Left lobe of liver (tissue), 2 donors: ENCODE results near the gene KSR2. TPM values are rescaled to one million over a fixed set of nuclear protein-coding genes. Genes with fewer than 3 reads are reported as not detected.
"Not testable (repeated sequence)": the region's sequence is repeated elsewhere in the genome, so short reads cannot be mapped to it uniquely, and the experiment has no call there.

Experiments
- ATAC-seq: fragments of 200-7000 bp; cut with Tn5 transposase; one replicate; pipeline ENCODE4 v1.9.1; 2020; ENCODE audit warnings: mild to moderate bottlenecking, moderate library complexity
- DNase-seq: peaks from one replicate; pipeline ENCODE4 v3.0.0-alpha.2; 2020; ENCODE audit warnings: low spot score
- total RNA-seq: library from RNA; stranded (reverse); gene quantifications from one replicate; pipeline ENCODE4 v1.2.1, GENCODE V29; 2021
- donor health status: DM: no; HTN: no; CAD: no; lungs with moderate emphysema.
- donor health status: DM: no; HTN: yes; CAD: no.

Gene KSR2
- total RNA-seq, 1 donor from 2014 or later = 0.03 TPM

DNA sequence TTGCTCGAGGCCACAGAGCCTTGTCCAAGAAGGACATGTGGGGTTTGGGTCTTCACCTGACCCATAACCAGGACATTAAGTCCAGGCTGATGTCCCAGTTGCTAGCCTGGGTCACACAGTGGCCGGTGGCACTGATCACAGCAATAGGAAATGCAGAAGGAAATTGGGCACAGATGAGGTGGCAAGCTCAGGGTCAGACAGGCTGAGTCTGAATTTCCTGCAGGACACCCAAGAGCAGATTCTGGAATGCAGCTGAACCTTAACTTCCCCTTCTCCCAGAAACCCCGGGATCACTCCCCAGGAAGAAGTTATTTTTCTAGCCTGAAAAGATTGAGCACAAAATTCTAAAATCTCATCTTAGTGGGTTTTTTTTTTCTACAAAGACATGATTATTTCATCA lies 199.9 kb downstream of the KSR2 start:
- ATAC-seq = no peak
- DNase-seq = no peak

DNA sequence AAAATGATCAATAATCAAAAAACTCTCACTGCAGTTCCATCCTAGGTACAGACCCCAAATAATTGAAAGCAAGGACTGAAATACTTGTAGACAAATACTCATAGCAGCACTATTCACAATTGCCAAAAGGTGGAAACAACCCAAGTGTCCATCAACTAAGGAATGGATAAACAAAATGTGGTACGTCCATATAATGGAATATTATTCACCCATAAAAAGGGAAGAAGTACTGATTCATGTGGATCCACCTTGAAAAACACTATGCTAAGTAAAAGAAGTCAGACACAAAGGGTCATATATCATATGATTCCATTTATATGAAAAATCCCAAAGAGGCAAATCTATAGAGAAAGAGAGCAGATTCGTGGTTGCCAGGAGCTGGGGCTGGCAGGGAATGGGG lies 202.8 kb downstream of the KSR2 start:
- ATAC-seq = no peak
- DNase-seq = no peak

DNA sequence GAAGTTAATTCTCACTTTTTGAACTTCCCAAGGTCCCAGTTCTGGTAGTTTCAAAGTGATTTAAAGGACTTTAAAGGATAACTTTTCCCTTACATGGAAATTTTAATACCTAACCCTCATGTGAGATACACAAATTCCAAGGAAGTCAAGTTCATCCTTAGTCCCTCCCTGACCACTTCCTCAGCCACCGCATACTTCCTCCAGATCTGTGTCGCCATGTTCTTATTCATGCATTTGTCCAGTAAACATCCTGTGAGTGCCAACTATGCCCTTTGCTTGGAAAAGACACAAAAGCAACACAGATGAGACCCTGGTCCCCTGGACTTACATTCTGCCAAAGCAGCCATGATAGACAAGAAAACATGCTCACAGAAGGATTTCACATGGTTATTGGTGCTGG lies 206.6 kb downstream of the KSR2 start:
- DNase-seq (no peak), ATAC-seq (no peak)

DNA sequence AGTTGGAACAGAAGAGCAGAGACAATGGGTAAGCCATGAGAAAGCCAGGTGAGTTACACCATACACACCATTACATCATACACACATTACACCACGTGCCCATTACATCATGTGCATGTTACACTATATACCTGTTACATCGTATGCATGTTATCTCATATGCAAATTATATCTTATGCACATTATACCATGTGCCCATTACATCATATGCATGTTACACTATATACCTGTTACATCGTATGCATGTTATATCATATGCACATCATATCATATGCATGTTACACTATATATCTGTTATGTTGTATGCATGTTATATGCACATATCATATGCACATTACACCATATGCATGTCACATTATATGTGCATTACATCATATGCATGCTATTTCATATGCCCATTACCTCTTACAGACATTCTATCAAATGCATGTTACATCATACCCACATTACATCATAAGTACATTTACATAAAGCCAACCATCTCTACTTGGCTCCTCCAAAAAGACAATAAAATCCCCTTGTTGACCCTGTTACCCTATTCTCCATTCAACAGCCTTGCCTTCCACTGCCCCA lies 207.2 kb downstream of the KSR2 start:
- ATAC-seq = no peak

DNA sequence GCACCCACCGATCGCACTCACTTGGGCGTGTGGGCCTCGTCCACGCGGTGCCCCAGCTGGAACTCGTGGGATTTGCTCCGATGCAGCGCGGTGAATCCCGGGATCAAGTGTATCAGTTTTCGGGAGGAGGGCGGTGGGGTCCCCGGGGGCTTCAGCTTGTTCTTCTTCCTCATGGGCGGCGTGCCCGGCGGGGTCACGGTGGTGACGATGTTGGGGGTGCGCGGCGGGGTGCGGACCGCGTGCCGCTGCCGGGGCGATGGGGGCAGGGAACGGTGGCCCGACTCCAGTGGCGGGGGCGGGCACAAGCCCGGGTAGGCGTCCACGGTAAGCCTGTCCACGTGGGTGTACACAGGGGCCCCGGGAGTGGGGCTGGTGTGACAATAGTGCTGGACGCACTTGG lies 207.8 kb downstream of the KSR2 start:
- ATAC-seq (no peak), DNase-seq (no peak)

More for the DNA sequence above, 207.2 kb downstream of the KSR2 start:
- no peak for DNase-seq

DNA sequence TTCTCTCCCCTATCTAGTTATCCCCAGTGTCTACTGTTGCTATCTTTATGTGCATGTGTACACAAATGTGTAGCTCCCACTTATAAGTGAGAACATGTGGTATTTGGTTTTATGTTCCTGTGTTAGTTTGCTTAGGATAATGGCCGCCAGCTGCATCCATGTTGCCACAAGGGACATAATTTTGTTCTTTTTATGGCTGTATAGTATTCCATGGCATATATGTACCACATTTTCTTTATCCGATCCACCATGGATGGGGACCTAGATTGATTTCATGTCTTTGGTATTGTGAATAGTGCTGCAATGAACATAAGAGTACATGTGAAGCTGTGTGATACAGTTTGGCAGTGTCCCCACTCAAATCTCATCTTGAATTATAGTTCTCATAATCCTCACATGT lies 218.1 kb downstream of the KSR2 start:
- ATAC-seq (no peak), DNase-seq (no peak)

DNA sequence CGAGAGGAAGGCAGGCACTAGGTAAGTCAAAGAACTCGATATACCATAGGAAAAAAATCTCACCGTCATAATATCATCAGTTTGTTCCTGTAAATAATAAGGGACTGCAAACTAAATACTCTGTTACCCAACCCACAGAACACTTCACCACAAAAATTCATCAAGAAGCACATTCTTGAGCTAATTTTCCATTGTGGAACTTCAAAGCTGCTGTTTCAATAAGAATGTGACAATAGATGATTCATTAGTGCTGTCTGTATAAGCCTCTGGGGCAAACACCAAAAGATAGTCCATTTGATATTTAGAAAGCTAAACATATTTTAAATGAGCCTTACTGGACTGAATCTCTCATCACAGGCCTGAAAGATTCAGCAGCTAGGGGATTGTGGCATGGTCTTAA lies 219.4 kb downstream of the KSR2 start:
- no peak for ATAC-seq

DNA sequence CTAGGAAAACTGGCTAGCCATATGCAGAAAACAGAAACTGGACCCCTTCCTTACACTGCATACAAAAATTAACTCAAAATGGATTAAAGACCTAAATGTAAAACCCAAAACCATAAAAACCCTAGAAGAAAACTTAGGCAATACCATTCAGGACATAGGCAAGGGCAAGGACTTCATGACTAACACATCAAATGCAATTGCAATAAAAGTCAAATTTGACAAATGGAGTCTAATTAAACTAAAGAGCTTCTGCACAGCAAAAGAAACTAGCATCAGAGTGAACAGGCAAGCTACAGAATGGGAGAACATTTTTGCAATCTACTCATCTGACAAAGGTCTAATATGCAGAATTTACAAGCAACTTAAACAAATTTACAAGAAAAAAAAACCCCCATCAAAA lies 222.4 kb downstream of the KSR2 start:
- ATAC-seq, DNase-seq: not testable (repeated sequence)

More for the DNA sequence above, 219.4 kb downstream of the KSR2 start:
- no peak for DNase-seq

DNA sequence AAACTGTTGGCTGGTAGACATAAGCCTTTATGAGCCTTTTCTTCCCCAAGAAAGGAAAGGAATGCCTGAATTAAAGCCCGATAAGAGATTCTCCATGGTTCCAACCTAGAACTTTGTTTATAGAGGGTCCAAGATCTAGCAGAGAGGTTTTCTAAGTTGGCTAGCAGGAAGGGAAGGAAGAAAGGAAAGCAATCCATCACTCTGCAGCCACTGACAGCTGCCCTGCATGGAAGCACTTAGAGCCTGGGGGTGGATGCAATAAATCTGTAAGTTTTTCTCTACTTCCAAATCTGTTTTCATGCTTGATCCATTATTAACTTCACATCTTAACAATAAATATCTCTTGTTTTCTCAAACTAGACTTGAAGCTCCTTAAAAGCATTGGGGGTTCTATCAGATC lies 224.4 kb downstream of the KSR2 start:
- ATAC-seq (no peak), DNase-seq (no peak)

DNA sequence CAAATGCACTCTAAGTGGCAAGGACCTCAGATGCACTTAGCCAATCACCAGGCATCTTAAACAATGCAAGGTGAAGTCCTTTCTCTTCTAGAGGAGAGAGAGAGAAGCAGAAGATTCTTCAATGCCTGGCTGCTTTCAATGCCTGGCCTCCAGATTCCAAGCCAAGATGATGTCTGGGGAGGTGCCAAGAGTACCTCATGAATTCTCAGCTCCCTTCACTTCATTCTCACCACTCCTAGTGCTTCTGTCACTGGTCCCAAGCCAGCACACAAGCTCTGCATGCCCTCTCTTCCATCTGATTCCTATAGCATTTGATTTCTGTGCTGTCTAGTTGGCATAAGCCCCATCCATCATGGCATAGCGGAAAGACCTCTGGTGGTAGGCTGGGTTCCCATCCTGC lies 225.0 kb downstream of the KSR2 start:
- DNase-seq (no peak), ATAC-seq (no peak)

DNA sequence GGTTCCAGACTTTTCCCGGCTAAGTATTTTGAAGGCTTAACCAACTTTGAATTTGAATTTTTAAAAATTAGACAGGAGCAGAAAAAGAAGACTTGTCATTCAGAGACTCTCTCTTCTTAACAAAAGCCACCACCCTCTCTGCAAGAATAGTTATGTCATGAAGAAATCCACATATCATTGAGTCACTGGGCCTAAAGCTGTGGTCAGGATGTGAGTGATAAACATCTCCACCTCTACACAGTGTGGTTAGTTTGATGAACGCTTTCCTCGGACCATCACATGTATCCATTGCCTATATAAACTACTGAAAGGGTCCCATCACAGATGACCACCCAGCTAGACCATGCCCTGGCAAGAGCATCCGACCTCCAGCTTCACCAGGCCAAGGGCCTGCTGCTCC lies 226.1 kb downstream of the KSR2 start:
- DNase-seq = no peak
- ATAC-seq = no peak

DNA sequence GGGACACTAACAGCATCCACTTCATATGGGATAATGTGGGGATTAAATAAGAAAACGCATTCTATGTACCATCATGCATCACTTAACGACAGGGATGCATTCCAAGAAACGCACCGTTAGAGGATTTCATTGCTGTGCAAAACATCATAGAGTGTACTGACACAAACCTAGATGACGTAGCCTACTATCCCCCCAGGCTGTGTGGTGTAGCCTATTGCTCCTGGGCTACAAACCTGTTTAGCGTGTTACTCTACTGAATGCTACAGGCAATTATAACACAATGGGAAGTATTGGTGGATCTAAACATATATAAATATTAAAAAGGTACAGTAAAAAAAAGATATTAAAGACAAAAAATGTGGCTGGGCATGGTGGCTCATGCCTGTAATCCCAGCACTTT lies 230.6 kb downstream of the KSR2 start:
- DNase-seq (no peak), ATAC-seq (no peak)

DNA sequence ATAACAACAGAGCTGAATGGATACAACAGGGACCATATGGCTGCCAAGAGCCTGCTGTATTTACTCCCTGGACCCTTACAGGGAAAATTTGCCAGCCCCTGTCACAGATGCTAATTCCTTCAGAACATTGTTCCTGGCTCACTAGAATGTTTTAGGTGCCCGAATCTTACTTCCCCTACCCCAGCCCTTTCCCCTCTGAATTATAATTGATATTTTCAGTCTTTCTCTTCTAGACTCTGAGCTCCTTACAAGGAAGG lies 235.3 kb downstream of the KSR2 start:
- no peak for ATAC-seq
- no peak for DNase-seq

DNA sequence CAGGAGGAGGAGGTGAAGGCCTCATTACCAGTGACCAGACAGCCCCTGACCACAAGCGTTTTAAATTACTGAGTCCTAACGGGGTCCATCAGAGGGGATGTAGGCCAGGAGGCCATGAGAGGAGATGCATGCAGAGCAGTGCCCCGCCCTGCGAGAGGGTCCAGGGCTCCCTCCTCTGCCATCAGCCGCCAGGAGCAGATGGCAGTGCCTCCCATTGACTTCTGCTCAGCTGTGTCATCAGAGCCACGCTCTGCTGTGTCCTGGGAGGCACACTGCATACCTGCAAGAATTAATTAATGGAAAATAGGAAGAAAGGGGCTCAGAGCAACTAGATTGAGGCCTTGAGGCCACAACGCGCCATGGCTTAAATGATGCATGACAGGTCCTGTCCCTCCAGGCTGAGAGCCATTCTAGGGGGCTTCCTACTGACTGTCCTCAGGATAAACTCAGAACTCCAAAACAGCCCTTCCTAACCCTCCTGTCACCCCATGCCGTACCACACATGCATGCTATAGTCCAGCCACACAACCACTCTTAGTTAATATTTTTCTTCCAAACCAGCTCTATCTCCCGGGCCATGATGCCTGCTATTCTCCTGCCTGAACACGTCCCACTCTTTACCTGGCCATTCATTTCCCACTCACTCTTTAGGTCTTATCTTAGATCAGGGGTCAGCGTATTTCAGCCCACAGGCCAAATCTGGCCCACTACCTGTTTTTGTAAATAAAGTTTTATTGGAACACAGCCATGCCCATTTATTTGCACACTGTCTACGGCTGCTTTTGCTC lies 235.8 kb downstream of the KSR2 start:
- DNase-seq = no peak
- no peak for ATAC-seq

DNA sequence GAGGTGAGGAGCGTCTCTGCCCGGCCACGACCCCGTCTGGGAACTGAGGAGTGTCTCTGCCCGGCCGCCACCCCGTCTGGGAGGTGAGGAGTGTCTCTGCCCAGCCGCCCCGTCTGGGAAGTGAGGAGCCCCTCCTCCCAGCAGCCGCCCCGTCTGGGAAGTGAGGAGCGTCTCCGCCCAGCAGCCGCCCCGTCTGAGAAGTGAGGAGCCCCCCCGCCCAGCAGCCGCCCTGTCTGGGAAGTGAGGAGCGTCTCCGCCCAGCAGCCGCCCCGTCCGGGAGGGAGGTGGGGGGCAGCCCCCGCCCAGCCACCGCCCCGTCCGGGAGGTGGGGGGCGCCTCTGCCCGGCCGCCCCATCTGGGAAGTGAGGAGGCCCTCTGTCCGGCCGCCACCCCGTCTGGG lies 237.7 kb downstream of the KSR2 start:
- DNase-seq, ATAC-seq: not testable (repeated sequence)

DNA sequence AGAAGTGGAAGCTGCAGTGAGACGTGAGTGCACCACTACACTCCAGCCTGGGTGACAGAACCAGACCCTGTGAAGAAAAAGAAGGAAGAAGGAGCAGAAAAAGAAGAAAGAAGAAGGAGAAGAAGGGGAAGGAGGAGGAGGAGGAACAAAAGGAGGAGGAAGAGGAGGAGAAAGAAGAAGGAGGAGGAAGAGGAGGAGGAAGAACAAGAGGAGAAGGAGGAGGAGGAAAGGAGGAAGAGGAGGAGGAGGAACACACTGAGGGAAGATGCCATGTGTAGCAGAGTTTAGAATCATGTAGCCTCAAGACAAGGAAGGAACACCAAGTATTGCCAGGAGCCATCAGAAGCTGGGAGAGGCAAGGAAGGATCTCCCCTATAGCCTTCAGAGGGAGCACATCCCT lies 241.5 kb downstream of the KSR2 start:
- DNase-seq = no peak
- no peak for ATAC-seq

DNA sequence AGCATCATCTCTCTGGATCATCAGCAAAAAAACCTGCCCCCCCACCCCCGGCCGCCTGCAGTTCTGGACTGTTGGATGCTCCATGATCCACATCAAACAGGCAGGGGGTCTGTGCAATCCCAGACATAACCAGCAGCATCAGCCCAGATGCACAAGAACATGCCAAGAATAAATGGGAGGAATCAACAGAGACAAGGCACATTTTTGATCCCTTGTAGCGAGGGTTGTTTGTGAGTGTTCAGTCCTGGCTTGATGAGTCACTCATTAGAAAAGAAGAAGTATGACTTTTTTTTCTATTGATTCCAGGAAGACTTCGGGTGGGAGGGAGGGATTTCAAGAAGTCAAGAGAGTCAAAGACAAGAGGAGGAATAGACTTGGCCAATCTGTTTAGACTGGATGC lies 244.2 kb downstream of the KSR2 start:
- DNase-seq = no peak
- no peak for ATAC-seq

DNA sequence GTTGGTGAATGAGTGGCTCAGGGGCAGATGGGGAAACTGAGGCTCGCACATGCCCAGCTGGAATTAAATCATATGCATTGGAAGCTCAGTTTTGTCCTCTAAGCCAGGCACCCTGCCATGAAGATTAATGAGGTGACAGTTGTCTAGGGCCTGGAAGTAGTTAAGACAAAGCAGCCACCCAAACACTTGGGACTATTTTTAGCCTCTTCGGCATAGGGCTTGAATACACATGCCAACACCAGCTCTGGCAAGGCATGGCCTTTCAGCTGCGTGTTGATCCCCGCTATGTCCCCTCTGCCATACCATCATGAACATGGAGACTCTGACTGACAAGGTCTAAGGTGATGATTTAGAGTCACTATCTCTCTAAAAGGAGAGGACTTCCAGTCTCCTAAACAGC lies 250.2 kb downstream of the KSR2 start:
- no peak for ATAC-seq
- DNase-seq = no peak

DNA sequence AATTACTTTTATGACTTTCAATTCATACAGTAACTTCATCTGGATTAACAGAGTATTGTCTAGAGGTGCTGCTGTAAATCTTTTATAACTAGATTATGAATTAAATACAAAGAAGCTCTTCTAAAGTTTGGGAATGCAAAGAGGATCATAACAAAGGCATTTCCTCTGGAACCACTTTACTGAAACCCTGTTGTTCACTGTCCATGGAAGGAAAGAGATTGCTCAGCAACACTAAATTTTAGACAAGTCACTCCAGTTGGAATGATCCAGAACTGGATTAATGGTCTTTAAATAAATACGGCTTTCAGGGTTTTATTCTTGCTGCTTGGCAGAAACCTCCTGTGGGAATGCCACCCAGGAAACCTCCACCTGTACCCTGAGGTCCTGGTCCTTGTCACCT lies 250.6 kb downstream of the KSR2 start:
- ATAC-seq = no peak
- no peak for DNase-seq

DNA sequence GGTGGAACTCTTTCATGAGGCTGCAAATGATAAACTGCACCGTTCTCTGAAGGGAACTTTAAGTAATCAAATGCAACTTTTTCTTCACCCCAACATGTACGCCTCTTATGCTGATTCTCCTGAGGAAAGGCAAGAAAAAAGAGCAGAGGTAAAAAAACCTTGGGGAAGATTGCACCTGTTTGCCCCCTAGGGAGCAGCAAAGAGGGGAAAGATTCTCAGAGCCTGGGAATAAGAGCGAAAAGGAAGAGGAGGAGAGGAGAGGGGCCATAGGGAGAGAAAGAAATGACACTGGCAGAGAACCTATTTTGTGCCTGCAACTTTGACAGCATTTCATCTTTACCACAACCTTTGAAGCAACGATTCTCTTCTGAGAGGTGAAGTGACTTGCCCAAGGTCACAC lies 254.6 kb downstream of the KSR2 start:
- ATAC-seq (no peak), DNase-seq (no peak)

DNA sequence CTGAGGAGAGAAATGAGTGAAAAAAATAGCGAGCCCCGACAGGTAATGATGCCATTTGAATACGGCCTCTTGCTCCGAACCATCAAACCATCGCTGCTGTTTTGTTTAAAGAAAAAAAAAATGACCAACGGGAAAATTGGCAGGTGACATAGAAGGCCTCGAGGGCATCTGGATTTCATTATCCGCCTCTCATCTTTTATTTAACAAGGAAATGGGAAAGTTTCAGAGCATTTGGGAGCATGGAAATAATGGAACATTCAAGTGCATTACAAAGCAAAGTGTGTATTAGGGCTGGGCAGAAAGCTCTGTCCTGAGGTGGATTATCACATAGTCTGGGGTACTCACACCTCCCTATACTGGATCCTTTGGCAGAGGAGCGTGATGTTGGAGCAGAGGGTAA lies 258.7 kb downstream of the KSR2 start:
- no peak for ATAC-seq
- DNase-seq = no peak

DNA sequence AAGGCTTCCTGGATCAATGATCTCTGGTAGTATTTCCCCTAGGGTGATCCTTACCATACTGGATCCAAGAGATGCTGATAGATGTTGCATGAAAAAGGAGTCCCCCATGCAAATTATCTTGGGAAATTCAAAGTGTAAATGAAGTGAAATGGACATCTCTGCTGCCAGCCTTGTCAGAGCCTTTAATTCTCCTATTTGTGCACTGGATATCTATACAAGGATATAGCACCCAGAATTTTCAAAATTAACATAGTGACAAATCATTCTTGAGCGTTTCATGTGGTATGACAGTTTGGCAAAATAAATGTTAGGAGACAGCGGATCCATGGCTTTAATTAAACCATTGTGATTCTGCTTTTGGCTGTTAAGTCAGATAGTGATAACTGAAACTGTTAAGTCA lies 260.9 kb downstream of the KSR2 start:
- DNase-seq (no peak), ATAC-seq (no peak)

DNA sequence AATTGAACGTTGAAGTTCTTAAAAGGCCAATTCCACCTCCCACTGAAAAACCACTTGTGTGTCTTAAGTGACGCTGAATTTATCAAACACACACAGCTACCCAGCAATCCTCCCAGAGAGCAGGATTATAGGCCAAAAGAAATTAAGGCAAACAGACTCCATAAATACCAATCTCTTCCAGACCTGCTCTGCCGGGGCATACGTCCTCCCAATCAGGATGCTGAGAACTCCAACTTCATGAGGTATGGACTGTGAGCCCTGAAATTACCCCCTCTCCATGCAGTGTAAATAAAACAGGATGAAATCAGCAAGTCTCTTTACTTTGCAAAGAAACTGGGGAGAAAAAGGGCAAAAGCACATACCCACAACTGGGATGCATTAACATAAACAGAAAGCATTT lies 265.2 kb downstream of the KSR2 start:
- no peak for DNase-seq
- ATAC-seq = no peak
